ENCODE data around the gene KIF19. TPM values are rescaled to one million over a fixed set of nuclear protein-coding genes. Genes with fewer than 3 reads are reported as not detected.

The KIF19 gene
- total and polyA plus RNA-seq, 2 of the 8 experiments (the other 6 are each of a cell fraction or from before 2014, with no cell fraction given) = 0.52 to 0.77 TPM

GRCh38 chr17:74344658-74345057 lies 18.6 kb downstream of the KIF19 start (continued):
- no peak for TF ChIP-seq HDAC6 (IDR thresholded peaks at IDR 0.05; ENCODE audit: low read depth, low read length)
- no peak for TF ChIP-seq MAX (IDR thresholded peaks at IDR 0.05)
- no peak for TF ChIP-seq CTCF (IDR thresholded peaks at IDR 0.05; ENCODE audit: control extremely low read depth in 1 of 3, insufficient read depth in 1 of 3, low read depth in 1 of 3, low read length in 3 of 3)
- no peak for TF ChIP-seq USF2 (IDR thresholded peaks at IDR 0.05; ENCODE audit: low read length)
- no peak for TF ChIP-seq HDAC2 (IDR thresholded peaks at IDR 0.05; ENCODE audit: borderline replicate concordance in 1 of 2, low read depth in 2 of 2, low read length in 2 of 2)
- TF ChIP-seq ASH2L (IDR thresholded peaks at IDR 0.05; ENCODE audit: low read length) = no peak
- TF ChIP-seq KDM1A (IDR thresholded peaks at IDR 0.05; ENCODE audit: borderline replicate concordance, low read length) = no peak
- no peak for TF ChIP-seq TBP (IDR thresholded peaks at IDR 0.05; ENCODE audit: low read depth, low read length)

All from H1 (cell line).